B cell (primary cell): ENCODE data around the gene CARS2. TPM values are rescaled to one million over a fixed set of nuclear protein-coding genes. Genes with fewer than 3 reads are reported as not detected.

Source experiments
- ATAC-seq: fragments of 200-7000 bp; cut with Tn5 transposase; one replicate; pipeline ENCODE4 v1.10.0; 2021; ENCODE audit warnings: low read depth, mild to moderate bottlenecking, moderate number of reproducible peaks, moderate library complexity
- CTCF ChIA-PET: fragments of 350-600 bp; sonication (Branson Sonifier 250); formaldehyde crosslinking; loops from one replicate; lab custom pipeline; 2021; ENCODE audit warnings: antibody characterized with exemption, inconsistent platforms; lab: Charles Lee
- POLR2A ChIA-PET: fragments of 350-600 bp; sonication (Branson Sonifier 250); formaldehyde crosslinking; loops from one replicate; lab custom pipeline; 2021; ENCODE audit warnings: antibody characterized with exemption; lab: Charles Lee
- DNase-seq: peaks from one replicate; pipeline ENCODE4 v3.0.0; 2013
- H2AFZ ChIP-seq: 2 replicates; pipeline ENCODE4 v1.6.1; 2012; ENCODE audit warnings: mild to moderate bottlenecking, low read depth, low read length; ENCODE audit not compliant: insufficient read depth, poor library complexity, severe bottlenecking
- H3K27ac ChIP-seq, 2 donors: 1 replicate in 1 of 2; 2 replicates in 1 of 2; pipeline ENCODE4 v1.5.1; 2012 to 2013; ENCODE audit warnings: low read length in 2 of 2, mild to moderate bottlenecking in 2 of 2, moderate library complexity in 1 of 2
- H3K27me3 ChIP-seq, 4 experiments: fragments of 200-600 bp in 1 of 4; sonication (generic) in 1 of 4; replicated peaks in 1 of 4; 1 replicate in 2 of 4; 2 replicates in 2 of 4; pipeline versions ENCODE4 v1.6.1 to v1.7.0; 2013 to 2016; ENCODE audit warnings: low read length in 3 of 4, mild to moderate bottlenecking in 2 of 4, mixed read lengths in 1 of 4, moderate library complexity in 1 of 4; ENCODE audit not compliant: insufficient read depth in 4 of 4, control insufficient read depth in 3 of 4; ENCODE audit errors: control extremely low read depth in 1 of 4
- H3K36me3 ChIP-seq, 2 experiments: replicated peaks in 1 of 2; 1 replicate in 1 of 2; 2 replicates in 1 of 2; pipeline versions ENCODE4 v1.6.1 to v1.7.1; 2013; ENCODE audit warnings: low read length in 1 of 2; ENCODE audit not compliant: insufficient read depth in 2 of 2, control insufficient read depth in 1 of 2; ENCODE audit errors: control extremely low read depth in 1 of 2, extremely low read depth in 1 of 2
- H3K4me1 ChIP-seq, 2 donors: fragments of 200-600 bp in 1 of 2; sonication (generic) in 1 of 2; 1 replicate in 1 of 2; 2 replicates in 1 of 2; pipeline versions ENCODE4 v1.5.1 to v1.6.1; 2013 to 2017; ENCODE audit warnings: low read length in 2 of 2; ENCODE audit not compliant: control insufficient read depth in 2 of 2, insufficient read depth in 2 of 2
- H3K4me2 ChIP-seq: replicated peaks from 2 replicates; pipeline ENCODE3; 2012; ENCODE audit warnings: mild to moderate bottlenecking, low read depth, low read length; ENCODE audit not compliant: poor library complexity, severe bottlenecking
- H3K4me3 ChIP-seq, 5 experiments: fragments of 200-600 bp in 1 of 5; sonication (generic) in 1 of 5; 1 replicate in 3 of 5; 2 replicates in 2 of 5; pipeline versions ENCODE4 v1.5.1 to v1.7.0; 2011 to 2016; ENCODE audit warnings: low read length in 4 of 5, mild to moderate bottlenecking in 4 of 5, low read depth in 2 of 5, control low read depth in 1 of 5, moderate library complexity in 1 of 5; ENCODE audit not compliant: insufficient read depth in 1 of 5; ENCODE audit errors: control extremely low read depth in 1 of 5, extremely low read depth in 1 of 5
- H3K79me2 ChIP-seq: fragments of 200-600 bp; sonication (generic); one replicate; pipeline ENCODE4 v1.6.0; 2016; ENCODE audit warnings: low read length; ENCODE audit not compliant: control insufficient read depth, insufficient read depth
- H3K9ac ChIP-seq: fragments of 200-600 bp; sonication (generic); 2 replicates; pipeline ENCODE4 v1.6.1; 2017; ENCODE audit warnings: mild to moderate bottlenecking, low read length, moderate library complexity
- H3K9me3 ChIP-seq, 3 donors: one replicate each; pipeline versions ENCODE4 v1.6.1 to v1.7.1; 2013; ENCODE audit warnings: low read length in 2 of 3; ENCODE audit not compliant: control insufficient read depth in 2 of 3, insufficient read depth in 1 of 3; ENCODE audit errors: control extremely low read depth in 1 of 3
- H4K20me1 ChIP-seq: 2 replicates; pipeline ENCODE4 v1.6.0; 2012; ENCODE audit warnings: mild to moderate bottlenecking, low read length; ENCODE audit not compliant: insufficient read depth, control insufficient read depth, poor library complexity, severe bottlenecking
- H3K27ac Mint-ChIP-seq: one replicate; pipeline ENCODE4 v1.8.0; 2021; ENCODE audit warnings: mixed read lengths
- H3K27me3 Mint-ChIP-seq: one replicate; pipeline ENCODE4 v1.8.0; 2021; ENCODE audit warnings: mixed read lengths
- H3K4me1 Mint-ChIP-seq: one replicate; pipeline ENCODE4 v1.8.0; 2021; ENCODE audit warnings: mixed read lengths
- H3K4me3 Mint-ChIP-seq: one replicate; pipeline ENCODE4 v1.8.0; 2021; ENCODE audit warnings: mixed read lengths
- H3K9me3 Mint-ChIP-seq: one replicate; pipeline ENCODE4 v1.8.0; 2022; ENCODE audit warnings: mixed read lengths; ENCODE audit not compliant: insufficient read depth
- CTCF ChIP-seq: fragments of 200-600 bp; IDR thresholded peaks from one replicate; pipeline ENCODE4 v1.8.0; 2022; ENCODE audit warnings: antibody characterized with exemption, mild to moderate bottlenecking
- EZH2 ChIP-seq: IDR thresholded peaks from 2 replicates; pipeline ENCODE4 v1.6.1; 2012; ENCODE audit warnings: borderline replicate concordance, low read depth, mild to moderate bottlenecking, moderate library complexity, low read length; ENCODE audit not compliant: insufficient read depth, poor library complexity, severe bottlenecking
- WGBS: methylation state at CpG from one replicate; pipeline ENCODE4 v1.1.5; 2013; ENCODE audit warnings: missing lambda C conversion rate; ENCODE audit not compliant: insufficient coverage; 5-methylcytosine and 5-hydroxymethylcytosine counted together
- intact Hi-C: fragments of 100-400 bp; cut with micrococcal nuclease; formaldehyde crosslinking; loops from one replicate; pipeline ENCODE4 v1.10.0; 2022
- polyA plus RNA-seq: library from polyadenylated mRNA; depleted of rRNA; stranded (reverse); fragments of >200 nt; gene quantifications from 2 replicates; pipeline ENCODE4 v1.2.3, GENCODE V29; 2012
- total RNA-seq, 2 donors: library from RNA; stranded (reverse); fragments of 120-200 nt in 1 of 2; gene quantifications; 1 replicate in 1 of 2; 2 replicates in 1 of 2; pipeline versions ENCODE4 v1.2.3 to v1.2.4, GENCODE V29; 2013 to 2022

The CARS2 gene
- total and polyA plus RNA-seq, 2 donors (not counting 1 experiment from before 2014, with no cell fraction given): 154 to 188 TPM

- H3K4me1 Mint-ChIP-seq: no peaks in the 10 kb centered on the region
- H3K4me3 Mint-ChIP-seq: no peak overlapping the region
- Histone ChIP-seq H3K27ac (no peak overlapping the region), H3K79me2 (no peaks in the 10 kb centered on the region), H3K27me3 (no peaks in the 10 kb centered on the region), H3K4me2 (no peak overlapping the region), H3K9ac (no peak overlapping the region), H3K4me3 (no peak overlapping the region), H3K4me1 (no peaks in the 10 kb centered on the region), H3K36me3 (no peaks in the 10 kb centered on the region), H3K9me3 (peaks cover 3 to 14% (median 12%) of the 10 kb centered on the region in 3 donors), H2AFZ (no peak overlapping the region), H4K20me1 (no peaks in the 10 kb centered on the region)
- intact Hi-C loops: no loop called here
- DNase-seq (no peak), ATAC-seq (no peak)
- TF ChIP-seq EZH2 (no peak), CTCF (no peak)
- peaks cover 13% of the 10 kb centered on the region for H3K9me3 Mint-ChIP-seq
- no peaks in the 10 kb centered on the region for H3K27me3 Mint-ChIP-seq
- WGBS: 100% methylated on average over 1 of the region's 1 CpG
- POLR2A ChIA-PET: no interaction called here
- no peak overlapping the region for H3K27ac Mint-ChIP-seq
- CTCF ChIA-PET: no interaction called here
Measured at GRCh38 chr13:110746438-110746837, 40.5 kb upstream of the CARS2 start.

GRCh38 chr13:110743687-110744086 is 37.8 kb upstream of the CARS2 start:
- H2AFZ ChIP-seq: no peak overlapping the region
- H3K27me3 Mint-ChIP-seq: no peaks in the 10 kb centered on the region
- ChIA-PET POLR2A (no interaction called here), CTCF (no interaction called here)
- peaks cover 3 to 15% (median 13%) of the 10 kb centered on the region in 3 donors for H3K9me3 ChIP-seq
- no peak for DNase-seq
- H3K79me2 ChIP-seq: peaks cover 1% of the 10 kb centered on the region
- H3K27ac ChIP-seq: no peak overlapping the region
- no peak overlapping the region for H3K27ac Mint-ChIP-seq
- no peak overlapping the region for H3K9ac ChIP-seq
- ATAC-seq: no peak
- no peaks in the 10 kb centered on the region for H3K4me1 ChIP-seq
- WGBS: 60% methylated on average over 1 of the region's 1 CpG
- no peaks in the 10 kb centered on the region for H3K4me1 Mint-ChIP-seq
- no peaks in the 10 kb centered on the region for H3K36me3 ChIP-seq
- no peak overlapping the region for H3K4me3 ChIP-seq
- intact Hi-C loops: no loop called here
- no peaks in the 10 kb centered on the region for H3K27me3 ChIP-seq
- no peak overlapping the region for H3K4me3 Mint-ChIP-seq
- TF ChIP-seq CTCF: no peak
- no peak for TF ChIP-seq EZH2
- H4K20me1 ChIP-seq: no peaks in the 10 kb centered on the region
- no peak overlapping the region for H3K4me2 ChIP-seq
- peaks cover 13% of the 10 kb centered on the region for H3K9me3 Mint-ChIP-seq
